Measurements from ENCODE around the gene ADNP. TPM values are rescaled to one million over a fixed set of nuclear protein-coding genes. Genes with fewer than 3 reads are reported as not detected.

ADNP gene
- polyA plus RNA-seq, 1 donor from 2014 or later, result 78.5 TPM

DNA sequence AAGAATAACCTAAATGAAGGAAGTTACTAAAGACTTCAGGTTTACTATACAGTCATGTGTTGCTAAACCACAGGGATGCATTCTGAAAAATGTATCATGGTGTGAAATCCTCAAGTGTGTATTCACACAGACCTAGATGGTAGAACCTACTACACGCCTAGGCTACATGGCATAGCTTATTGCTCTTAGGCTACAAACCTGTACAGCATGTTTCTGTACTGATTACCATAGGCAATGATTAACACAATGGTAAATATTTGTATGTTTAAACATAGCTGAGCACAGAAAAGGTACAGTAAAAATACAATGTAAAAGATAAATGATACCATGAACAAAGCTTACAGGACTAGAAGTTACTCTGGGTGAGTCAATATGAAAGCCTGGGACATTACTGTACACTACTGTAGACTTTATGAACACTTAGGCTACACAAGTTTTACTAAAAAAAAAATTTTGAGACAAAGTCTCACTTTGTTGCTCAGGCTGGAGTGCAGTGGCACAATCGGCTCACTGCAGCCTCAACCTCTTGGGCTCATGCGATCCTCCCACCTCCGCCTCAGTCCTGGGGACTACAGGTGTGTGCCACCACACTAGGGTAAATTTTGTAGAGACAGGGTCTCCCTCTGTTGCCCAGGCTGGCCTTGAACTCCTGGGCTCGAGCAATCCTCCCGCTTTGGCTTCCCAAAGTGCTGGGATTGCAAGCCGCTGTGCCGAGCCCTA, 36.0 kb downstream of the ADNP start:
- peaks cover 16% of the 10 kb centered on the region for H3K36me3 ChIP-seq (ENCODE audit: insufficient read depth, low read length)
- H3K79me2 ChIP-seq (replicated peaks; ENCODE audit: insufficient read depth, low read length), result peaks cover 29% of the 10 kb centered on the region
- H3K4me3 ChIP-seq (ENCODE audit: low read length), result no peak overlapping the region
- no peak overlapping the region for H3K27ac ChIP-seq (ENCODE audit: low read length)
- no peak overlapping the region for H3K9ac ChIP-seq (ENCODE audit: low read length)
- H4K20me1 ChIP-seq (ENCODE audit: insufficient read depth), result peaks cover 10% of the 10 kb centered on the region
- no peaks in the 10 kb centered on the region for H3K9me3 ChIP-seq (ENCODE audit: low read length)
- TF ChIP-seq TAF1 (IDR thresholded peaks at IDR 0.05; ENCODE audit: low read depth), result no peak
- no peak for TF ChIP-seq POLR2AphosphoS5 (IDR thresholded peaks at IDR 0.05)
- TF ChIP-seq EZH2 (IDR thresholded peaks at IDR 0.05; ENCODE audit: borderline replicate concordance, insufficient read depth, low read length, poor library complexity, severe bottlenecking), result no peak
- TF ChIP-seq, protein P1, sequence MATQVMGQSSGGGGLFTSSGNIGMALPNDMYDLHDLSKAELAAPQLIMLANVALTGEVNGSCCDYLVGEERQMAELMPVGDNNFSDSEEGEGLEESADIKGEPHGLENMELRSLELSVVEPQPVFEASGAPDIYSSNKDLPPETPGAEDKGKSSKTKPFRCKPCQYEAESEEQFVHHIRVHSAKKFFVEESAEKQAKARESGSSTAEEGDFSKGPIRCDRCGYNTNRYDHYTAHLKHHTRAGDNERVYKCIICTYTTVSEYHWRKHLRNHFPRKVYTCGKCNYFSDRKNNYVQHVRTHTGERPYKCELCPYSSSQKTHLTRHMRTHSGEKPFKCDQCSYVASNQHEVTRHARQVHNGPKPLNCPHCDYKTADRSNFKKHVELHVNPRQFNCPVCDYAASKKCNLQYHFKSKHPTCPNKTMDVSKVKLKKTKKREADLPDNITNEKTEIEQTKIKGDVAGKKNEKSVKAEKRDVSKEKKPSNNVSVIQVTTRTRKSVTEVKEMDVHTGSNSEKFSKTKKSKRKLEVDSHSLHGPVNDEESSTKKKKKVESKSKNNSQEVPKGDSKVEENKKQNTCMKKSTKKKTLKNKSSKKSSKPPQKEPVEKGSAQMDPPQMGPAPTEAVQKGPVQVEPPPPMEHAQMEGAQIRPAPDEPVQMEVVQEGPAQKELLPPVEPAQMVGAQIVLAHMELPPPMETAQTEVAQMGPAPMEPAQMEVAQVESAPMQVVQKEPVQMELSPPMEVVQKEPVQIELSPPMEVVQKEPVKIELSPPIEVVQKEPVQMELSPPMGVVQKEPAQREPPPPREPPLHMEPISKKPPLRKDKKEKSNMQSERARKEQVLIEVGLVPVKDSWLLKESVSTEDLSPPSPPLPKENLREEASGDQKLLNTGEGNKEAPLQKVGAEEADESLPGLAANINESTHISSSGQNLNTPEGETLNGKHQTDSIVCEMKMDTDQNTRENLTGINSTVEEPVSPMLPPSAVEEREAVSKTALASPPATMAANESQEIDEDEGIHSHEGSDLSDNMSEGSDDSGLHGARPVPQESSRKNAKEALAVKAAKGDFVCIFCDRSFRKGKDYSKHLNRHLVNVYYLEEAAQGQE (IDR thresholded peaks at IDR 0.05; ENCODE audit: borderline replicate concordance), result no peak
- no peak for TF ChIP-seq EP300 (conservative IDR thresholded peaks at IDR 0.05; ENCODE audit: poor library complexity, severe bottlenecking)
- no peak for TF ChIP-seq RAD21 (conservative IDR thresholded peaks at IDR 0.05)
- TF ChIP-seq MXI1 (conservative IDR thresholded peaks at IDR 0.05; ENCODE audit: poor library complexity, severe bottlenecking), result no peak
- TF ChIP-seq, protein P2, sequence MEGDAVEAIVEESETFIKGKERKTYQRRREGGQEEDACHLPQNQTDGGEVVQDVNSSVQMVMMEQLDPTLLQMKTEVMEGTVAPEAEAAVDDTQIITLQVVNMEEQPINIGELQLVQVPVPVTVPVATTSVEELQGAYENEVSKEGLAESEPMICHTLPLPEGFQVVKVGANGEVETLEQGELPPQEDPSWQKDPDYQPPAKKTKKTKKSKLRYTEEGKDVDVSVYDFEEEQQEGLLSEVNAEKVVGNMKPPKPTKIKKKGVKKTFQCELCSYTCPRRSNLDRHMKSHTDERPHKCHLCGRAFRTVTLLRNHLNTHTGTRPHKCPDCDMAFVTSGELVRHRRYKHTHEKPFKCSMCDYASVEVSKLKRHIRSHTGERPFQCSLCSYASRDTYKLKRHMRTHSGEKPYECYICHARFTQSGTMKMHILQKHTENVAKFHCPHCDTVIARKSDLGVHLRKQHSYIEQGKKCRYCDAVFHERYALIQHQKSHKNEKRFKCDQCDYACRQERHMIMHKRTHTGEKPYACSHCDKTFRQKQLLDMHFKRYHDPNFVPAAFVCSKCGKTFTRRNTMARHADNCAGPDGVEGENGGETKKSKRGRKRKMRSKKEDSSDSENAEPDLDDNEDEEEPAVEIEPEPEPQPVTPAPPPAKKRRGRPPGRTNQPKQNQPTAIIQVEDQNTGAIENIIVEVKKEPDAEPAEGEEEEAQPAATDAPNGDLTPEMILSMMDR (IDR thresholded peaks at IDR 0.05; ENCODE audit: poor library complexity, severe bottlenecking), result no peak
- no peak for TF ChIP-seq SMC3 (conservative IDR thresholded peaks at IDR 0.05; ENCODE audit: poor library complexity)
- no peak overlapping the region for H3K4me2 ChIP-seq (ENCODE audit: low read length)
- H3K9me2 ChIP-seq (ENCODE audit: insufficient read depth, low read length), result no peaks in the 10 kb centered on the region
- H2AFZ ChIP-seq (ENCODE audit: low read depth, low read length), result no peak overlapping the region
- H3K27me3 ChIP-seq (ENCODE audit: insufficient read depth, low read depth, low read length), result no peaks in the 10 kb centered on the region
- no peaks in the 10 kb centered on the region for H3F3A ChIP-seq (ENCODE audit: insufficient read depth, low read length, poor library complexity, severe bottlenecking)

DNA sequence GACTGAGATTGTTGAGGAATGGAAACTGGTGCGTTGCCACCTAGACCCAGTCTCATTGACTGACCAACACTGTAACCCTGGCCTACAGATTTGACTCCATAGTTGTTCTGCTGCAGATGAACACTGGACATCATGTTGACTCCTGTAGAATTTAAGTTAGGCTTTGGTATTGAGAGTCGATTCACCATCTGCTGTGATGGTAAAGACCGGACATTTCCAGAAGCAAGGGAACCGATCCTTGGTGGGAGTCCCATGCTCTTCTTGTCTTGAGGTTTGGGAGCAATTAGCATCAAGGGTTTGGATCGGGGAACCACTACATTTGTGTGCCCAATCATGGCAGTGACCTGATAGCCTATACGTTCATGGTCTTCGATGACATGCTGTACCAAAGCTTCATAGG, 37.6 kb downstream of the ADNP start:
- H3K4me2 ChIP-seq (ENCODE audit: low read length), result no peak overlapping the region
- peaks cover 15% of the 10 kb centered on the region for H3K79me2 ChIP-seq (replicated peaks; ENCODE audit: insufficient read depth, low read length)
- no peaks in the 10 kb centered on the region for H3F3A ChIP-seq (ENCODE audit: insufficient read depth, low read length, poor library complexity, severe bottlenecking)
- H3K36me3 ChIP-seq (ENCODE audit: insufficient read depth, low read length), result peaks cover 12% of the 10 kb centered on the region
- H3K27ac ChIP-seq (ENCODE audit: low read length), result no peak overlapping the region
- H3K9ac ChIP-seq (ENCODE audit: low read length), result no peak overlapping the region
- no peaks in the 10 kb centered on the region for H3K9me3 ChIP-seq (ENCODE audit: low read length)
- H3K27me3 ChIP-seq (ENCODE audit: insufficient read depth, low read depth, low read length), result no peaks in the 10 kb centered on the region
- H3K4me3 ChIP-seq (ENCODE audit: low read length), result no peak overlapping the region
- H4K20me1 ChIP-seq (ENCODE audit: insufficient read depth), result peaks cover 7% of the 10 kb centered on the region
- no peak overlapping the region for H2AFZ ChIP-seq (ENCODE audit: low read depth, low read length)
- TF ChIP-seq TAF1 (IDR thresholded peaks at IDR 0.05; ENCODE audit: low read depth), result no peak
- no peak for TF ChIP-seq EP300 (conservative IDR thresholded peaks at IDR 0.05; ENCODE audit: poor library complexity, severe bottlenecking)
- no peak for TF ChIP-seq MXI1 (conservative IDR thresholded peaks at IDR 0.05; ENCODE audit: poor library complexity, severe bottlenecking)
- TF ChIP-seq, protein P2 (IDR thresholded peaks at IDR 0.05; ENCODE audit: poor library complexity, severe bottlenecking), result no peak
- no peak for TF ChIP-seq SMC3 (conservative IDR thresholded peaks at IDR 0.05; ENCODE audit: poor library complexity)
- TF ChIP-seq EZH2 (IDR thresholded peaks at IDR 0.05; ENCODE audit: borderline replicate concordance, insufficient read depth, low read length, poor library complexity, severe bottlenecking), result no peak
- TF ChIP-seq, protein P1 (IDR thresholded peaks at IDR 0.05; ENCODE audit: borderline replicate concordance), result no peak
- no peak for TF ChIP-seq POLR2AphosphoS5 (IDR thresholded peaks at IDR 0.05)
- TF ChIP-seq RAD21 (conservative IDR thresholded peaks at IDR 0.05), result no peak
- H3K9me2 ChIP-seq (ENCODE audit: insufficient read depth, low read length), result no peaks in the 10 kb centered on the region

Measured in neural cell (in vitro differentiated cells).